Panc1 (cell line): Measurements from ENCODE around the gene MAP1S. TPM values are rescaled to one million over a fixed set of nuclear protein-coding genes. Genes with fewer than 3 reads are reported as not detected.

ENCODE experiments used
- ATAC-seq: fragments of 200-7000 bp; cut with Tn5 transposase; 2 replicates; pipeline ENCODE4 v1.9.1; 2020; ENCODE audit warnings: mild to moderate bottlenecking, moderate library complexity
- BruUV-seq: library from RNA; stranded (reverse); fragments of 400-500 nt; replicated peaks from 2 replicates; lab custom pipeline; 2021; lab: Mats Ljungman, UMichigan
- CTCF ChIA-PET: fragments of 300-600 bp; sonication (Branson Sonifier 250); formaldehyde crosslinking; loops from one replicate; lab custom pipeline; 2022; ENCODE audit warnings: antibody characterized with exemption; lab: Charles Lee
- POLR2A ChIA-PET: fragments of 300-600 bp; sonication (Branson Sonifier 250); formaldehyde crosslinking; loops from one replicate; lab custom pipeline; 2022; ENCODE audit warnings: antibody characterized with exemption; lab: Charles Lee
- DNase-seq: peaks from one replicate; pipeline ENCODE4 v3.0.0-alpha.2; 2010; ENCODE audit warnings: low read depth, low spot score
- H3K27ac ChIP-seq: 2 replicates; pipeline ENCODE4 v1.5.1; 2011; ENCODE audit warnings: mild to moderate bottlenecking, low read length, inconsistent platforms
- H3K27me3 ChIP-seq: fragments of 200-500 bp; sonication (Bioruptor generic); 2 replicates; pipeline ENCODE4 v1.6.0; 2014; ENCODE audit warnings: low read length, inconsistent platforms; ENCODE audit not compliant: control insufficient read depth, insufficient read depth
- H3K36me3 ChIP-seq: fragments of 200-500 bp; sonication (Bioruptor generic); 2 replicates; pipeline ENCODE4 v1.5.1; 2014; ENCODE audit warnings: inconsistent platforms, mild to moderate bottlenecking, low read length, moderate library complexity; ENCODE audit not compliant: control insufficient read depth, insufficient read depth
- H3K4me1 ChIP-seq: 2 replicates; pipeline ENCODE4 v1.5.1; 2011; ENCODE audit warnings: inconsistent platforms, mild to moderate bottlenecking, low read length, moderate library complexity; ENCODE audit not compliant: control insufficient read depth, insufficient read depth
- H3K4me3 ChIP-seq, 2 experiments: 2 replicates each; pipeline ENCODE4 v1.5.1; 2011 to 2012; ENCODE audit warnings: low read depth in 2 of 2, low read length in 2 of 2, mild to moderate bottlenecking in 2 of 2, inconsistent platforms in 1 of 2, moderate library complexity in 1 of 2
- H3K9me3 ChIP-seq: fragments of 200-500 bp; sonication (Bioruptor generic); 2 replicates; pipeline ENCODE4 v1.5.1; 2014; ENCODE audit warnings: low read depth, mild to moderate bottlenecking, inconsistent platforms, low read length, moderate library complexity; ENCODE audit not compliant: control insufficient read depth, insufficient read depth
- POLR2AphosphoS5 ChIP-seq: IDR thresholded peaks from 2 replicates; pipeline ENCODE4 v1.6.1; 2012; ENCODE audit warnings: mild to moderate bottlenecking, low read depth, low read length, moderate library complexity
- SIN3A ChIP-seq: IDR thresholded peaks from 2 replicates; pipeline ENCODE4 v1.6.1; 2012; ENCODE audit warnings: low read depth, mild to moderate bottlenecking, low read length, moderate library complexity, borderline replicate concordance; ENCODE audit not compliant: insufficient read depth
- TCF7L2 ChIP-seq: IDR thresholded peaks from 2 replicates; pipeline ENCODE4 v1.6.1; 2011; ENCODE audit warnings: mild to moderate bottlenecking, low read depth, low read length, inconsistent platforms
- in situ Hi-C: cut with HindIII; loops from 2 replicates; pipeline ENCODE4 v1.10.0; 2016; ENCODE audit warnings: low sequenced_read_pairs, low pct_unique_long_range_greater_than_20kb
- intact Hi-C: fragments of 100-400 bp; cut with micrococcal nuclease; formaldehyde crosslinking; loops from one replicate; pipeline ENCODE4 v1.10.0; 2022; ENCODE audit not compliant: unreplicated experiment
- total RNA-seq: library from RNA; stranded (reverse); gene quantifications from one replicate; pipeline ENCODE4 v1.2.1, GENCODE V29; 2021; ENCODE audit not compliant: unreplicated experiment
- TF ChIP-seq, protein P1 (sequence below), 2 experiments: IDR thresholded peaks; 2 replicates each; pipeline ENCODE4 v1.6.1; 2011 to 2012; ENCODE audit warnings: low read depth in 2 of 2, control low read depth in 1 of 2, low read length in 1 of 2, mild to moderate bottlenecking in 1 of 2, moderate library complexity in 1 of 2; ENCODE audit not compliant: insufficient read depth in 1 of 2
- TF ChIP-seq, protein P2 (sequence below): fragments of 450-650 bp; IDR thresholded peaks from 2 replicates; pipeline ENCODE4 v1.5.1; 2017; ENCODE audit warnings: mild to moderate bottlenecking

MAP1S gene
- total RNA-seq, 1 experiment from 2014 or later: 56.6 TPM

DNA sequence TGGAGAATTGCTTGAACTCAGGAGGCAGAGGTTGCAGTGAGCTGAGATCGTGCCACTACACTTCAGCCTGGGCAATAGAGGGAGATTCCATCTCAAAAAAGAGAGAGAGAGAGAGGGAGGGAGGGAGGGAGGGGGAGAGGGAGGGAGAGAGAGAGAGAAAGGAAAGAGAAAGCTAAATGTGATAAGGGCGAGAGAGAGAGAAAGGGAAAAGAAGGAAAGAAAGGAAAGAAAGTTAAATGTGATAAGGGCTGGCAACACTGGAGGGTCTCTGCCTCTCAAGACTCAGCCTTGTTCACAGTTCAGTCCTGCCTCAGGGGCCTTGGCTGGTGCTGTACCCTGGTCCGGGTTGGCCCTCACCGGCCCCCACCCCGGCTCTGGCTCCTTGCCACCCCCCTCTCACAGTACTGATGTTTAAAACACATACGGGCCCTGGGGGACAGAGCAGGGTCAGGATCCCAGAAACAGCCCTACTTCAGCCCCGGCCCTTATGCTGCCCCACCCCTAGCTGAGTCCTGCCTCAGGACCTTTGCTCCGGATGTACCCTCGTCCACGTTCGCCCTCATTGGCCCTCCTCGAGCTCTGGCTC lies 3.5 kb downstream of the MAP1S start:
- intact Hi-C loops: no loop called here
- no peak overlapping the region for H3K4me3 ChIP-seq
- H3K36me3 ChIP-seq: no peaks in the 10 kb centered on the region; the same call in 1 of the 2 replicates
- ChIA-PET POLR2A (no interaction called here), CTCF (no interaction called here)
- no peaks in the 10 kb centered on the region for H3K27me3 ChIP-seq
- TF ChIP-seq SIN3A (no peak), TCF7L2 (no peak), POLR2AphosphoS5 (no peak)
- TF ChIP-seq, protein P1, sequence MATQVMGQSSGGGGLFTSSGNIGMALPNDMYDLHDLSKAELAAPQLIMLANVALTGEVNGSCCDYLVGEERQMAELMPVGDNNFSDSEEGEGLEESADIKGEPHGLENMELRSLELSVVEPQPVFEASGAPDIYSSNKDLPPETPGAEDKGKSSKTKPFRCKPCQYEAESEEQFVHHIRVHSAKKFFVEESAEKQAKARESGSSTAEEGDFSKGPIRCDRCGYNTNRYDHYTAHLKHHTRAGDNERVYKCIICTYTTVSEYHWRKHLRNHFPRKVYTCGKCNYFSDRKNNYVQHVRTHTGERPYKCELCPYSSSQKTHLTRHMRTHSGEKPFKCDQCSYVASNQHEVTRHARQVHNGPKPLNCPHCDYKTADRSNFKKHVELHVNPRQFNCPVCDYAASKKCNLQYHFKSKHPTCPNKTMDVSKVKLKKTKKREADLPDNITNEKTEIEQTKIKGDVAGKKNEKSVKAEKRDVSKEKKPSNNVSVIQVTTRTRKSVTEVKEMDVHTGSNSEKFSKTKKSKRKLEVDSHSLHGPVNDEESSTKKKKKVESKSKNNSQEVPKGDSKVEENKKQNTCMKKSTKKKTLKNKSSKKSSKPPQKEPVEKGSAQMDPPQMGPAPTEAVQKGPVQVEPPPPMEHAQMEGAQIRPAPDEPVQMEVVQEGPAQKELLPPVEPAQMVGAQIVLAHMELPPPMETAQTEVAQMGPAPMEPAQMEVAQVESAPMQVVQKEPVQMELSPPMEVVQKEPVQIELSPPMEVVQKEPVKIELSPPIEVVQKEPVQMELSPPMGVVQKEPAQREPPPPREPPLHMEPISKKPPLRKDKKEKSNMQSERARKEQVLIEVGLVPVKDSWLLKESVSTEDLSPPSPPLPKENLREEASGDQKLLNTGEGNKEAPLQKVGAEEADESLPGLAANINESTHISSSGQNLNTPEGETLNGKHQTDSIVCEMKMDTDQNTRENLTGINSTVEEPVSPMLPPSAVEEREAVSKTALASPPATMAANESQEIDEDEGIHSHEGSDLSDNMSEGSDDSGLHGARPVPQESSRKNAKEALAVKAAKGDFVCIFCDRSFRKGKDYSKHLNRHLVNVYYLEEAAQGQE (IDR thresholded peaks at IDR 0.05; ENCODE audit: insufficient read depth in 1 of 2, low read depth in 2 of 2, low read length in 1 of 2): no peak
- TF ChIP-seq, protein P2, sequence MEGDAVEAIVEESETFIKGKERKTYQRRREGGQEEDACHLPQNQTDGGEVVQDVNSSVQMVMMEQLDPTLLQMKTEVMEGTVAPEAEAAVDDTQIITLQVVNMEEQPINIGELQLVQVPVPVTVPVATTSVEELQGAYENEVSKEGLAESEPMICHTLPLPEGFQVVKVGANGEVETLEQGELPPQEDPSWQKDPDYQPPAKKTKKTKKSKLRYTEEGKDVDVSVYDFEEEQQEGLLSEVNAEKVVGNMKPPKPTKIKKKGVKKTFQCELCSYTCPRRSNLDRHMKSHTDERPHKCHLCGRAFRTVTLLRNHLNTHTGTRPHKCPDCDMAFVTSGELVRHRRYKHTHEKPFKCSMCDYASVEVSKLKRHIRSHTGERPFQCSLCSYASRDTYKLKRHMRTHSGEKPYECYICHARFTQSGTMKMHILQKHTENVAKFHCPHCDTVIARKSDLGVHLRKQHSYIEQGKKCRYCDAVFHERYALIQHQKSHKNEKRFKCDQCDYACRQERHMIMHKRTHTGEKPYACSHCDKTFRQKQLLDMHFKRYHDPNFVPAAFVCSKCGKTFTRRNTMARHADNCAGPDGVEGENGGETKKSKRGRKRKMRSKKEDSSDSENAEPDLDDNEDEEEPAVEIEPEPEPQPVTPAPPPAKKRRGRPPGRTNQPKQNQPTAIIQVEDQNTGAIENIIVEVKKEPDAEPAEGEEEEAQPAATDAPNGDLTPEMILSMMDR: no peak
- ATAC-seq (no peak), DNase-seq (no peak)
- H3K27ac ChIP-seq: no peak overlapping the region
- in situ Hi-C loops: no loop called here
- H3K4me1 ChIP-seq: peaks cover 9% of the 10 kb centered on the region
- no peaks in the 10 kb centered on the region for H3K9me3 ChIP-seq
- no TSS peak for BruUV-seq

DNA sequence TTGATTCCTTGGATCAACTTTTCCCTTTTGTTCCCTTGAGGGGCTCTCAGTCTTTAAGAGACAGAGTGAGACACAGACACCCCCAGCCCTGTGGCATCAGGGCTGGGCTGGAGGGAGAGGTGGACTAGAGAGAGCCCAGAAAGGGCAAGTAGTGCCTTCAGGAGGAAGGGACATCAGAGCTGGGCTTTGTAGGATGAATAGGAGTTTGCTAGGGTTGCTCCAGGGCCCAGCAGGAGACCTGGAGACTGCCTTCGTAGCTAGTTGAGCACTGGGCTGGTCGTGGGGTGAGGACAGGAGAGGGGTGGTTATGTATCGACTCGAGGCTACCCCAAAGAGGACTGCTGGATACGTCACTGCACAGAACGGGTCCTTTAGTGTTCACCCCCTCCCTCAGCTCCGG lies 5.4 kb downstream of the MAP1S start:
- ATAC-seq: no peak
- Histone ChIP-seq H3K4me3 (no peak overlapping the region), H3K4me1 (peaks cover 6% of the 10 kb centered on the region), H3K27me3 (no peaks in the 10 kb centered on the region), H3K9me3 (no peaks in the 10 kb centered on the region), H3K27ac (no peak overlapping the region), H3K36me3 (no peaks in the 10 kb centered on the region; the same call in 1 of the 2 replicates)
- no TSS peak for BruUV-seq
- intact Hi-C loops (no loop called here), in situ Hi-C loops (no loop called here)
- TF ChIP-seq TCF7L2: no peak
- no peak for TF ChIP-seq POLR2AphosphoS5
- no peak for TF ChIP-seq SIN3A
- TF ChIP-seq, protein P1 (IDR thresholded peaks at IDR 0.05; ENCODE audit: insufficient read depth in 1 of 2, low read depth in 2 of 2, low read length in 1 of 2): no peak
- TF ChIP-seq, protein P2: no peak
- DNase-seq: no peak
- POLR2A ChIA-PET: no interaction called here
- CTCF ChIA-PET: no interaction called here
